ENCODE measurements around the gene KCNQ1.

KCNQ1 gene

GRCh38 chr11:2708757-2709281 is 264.0 kb downstream of the KCNQ1 start:
- no peak for DNase-seq

GRCh38 chr11:2709429-2709828 is 264.6 kb downstream of the KCNQ1 start:
- DNase-seq, result no peak

GRCh38 chr11:2711161-2711560 is 266.4 kb downstream of the KCNQ1 start:
- DNase-seq, result no peak

- DNase-seq, result no peak
Measured at GRCh38 chr11:2713094-2713493, 268.3 kb downstream of the KCNQ1 start.

- DNase-seq, result no peak
Measured at GRCh38 chr11:2713661-2714462, 269.1 kb downstream of the KCNQ1 start.

GRCh38 chr11:2714463-2714800 is 269.6 kb downstream of the KCNQ1 start:
- no peak for DNase-seq

GRCh38 chr11:2714871-2715270 is 270.1 kb downstream of the KCNQ1 start:
- no peak for DNase-seq

GRCh38 chr11:2715716-2716350 is 271.0 kb downstream of the KCNQ1 start:
- DNase-seq, result no peak

- DNase-seq, result no peak
Measured at GRCh38 chr11:2716376-2717095, 271.7 kb downstream of the KCNQ1 start.

- no peak for DNase-seq
Measured at GRCh38 chr11:2717561-2718325, 272.9 kb downstream of the KCNQ1 start.

- DNase-seq, result no peak
Measured at GRCh38 chr11:2718817-2719438, 274.1 kb downstream of the KCNQ1 start.

GRCh38 chr11:2719831-2720590 is 275.2 kb downstream of the KCNQ1 start:
- no peak for DNase-seq

GRCh38 chr11:2721210-2721916 is 276.6 kb downstream of the KCNQ1 start:
- DNase-seq, result no peak

- no peak for DNase-seq
Measured at GRCh38 chr11:2722955-2723354, 278.1 kb downstream of the KCNQ1 start.

- DNase-seq, result no peak
Measured at GRCh38 chr11:2724104-2724503, 279.3 kb downstream of the KCNQ1 start.

- no peak for DNase-seq
Measured at GRCh38 chr11:2724653-2725367, 280.0 kb downstream of the KCNQ1 start.

- no peak for DNase-seq
Measured at GRCh38 chr11:2725368-2726300, 280.8 kb downstream of the KCNQ1 start.

GRCh38 chr11:2726964-2727363 is 282.2 kb downstream of the KCNQ1 start:
- no peak for DNase-seq

- DNase-seq, result no peak
Measured at GRCh38 chr11:2728128-2728662, 283.4 kb downstream of the KCNQ1 start.

Data from 8988T (cell line).